Prostate gland (tissue), 2 donors: Measurements from ENCODE around the gene CAPNS2.

Source experiments
- CTCF ChIP-seq, 4 experiments: fragments of 200-600 bp in 2 of 4; fragments of 450-650 bp in 2 of 4; sonication (generic) in 2 of 4; IDR thresholded peaks; 1 replicate in 3 of 4; 2 replicates in 1 of 4; pipeline ENCODE4 v1.5.1; 2016 to 2019; ENCODE audit warnings: antibody characterized with exemption in 4 of 4, mild to moderate bottlenecking in 2 of 4, moderate library complexity in 2 of 4
- POLR2A ChIP-seq: fragments of 450-650 bp; IDR thresholded peaks from one replicate; pipeline ENCODE4 v1.6.1; 2016; ENCODE audit warnings: antibody characterized with exemption, mild to moderate bottlenecking

- TF ChIP-seq CTCF (IDR thresholded peaks at IDR 0.05): no peak
- TF ChIP-seq POLR2A: no peak
Observed at GRCh38 chr16:55574811-55575210, 8.3 kb downstream of the CAPNS2 start.
